ENCODE data around the gene TMEM132D.

The TMEM132D gene

GRCh38 chr12:129208566-129208965, 695.3 kb downstream of the TMEM132D start:
- TF ChIP-seq MAX (IDR thresholded peaks at IDR 0.05; ENCODE audit: low read depth, low read length) = no peak
- TF ChIP-seq, protein P1, sequence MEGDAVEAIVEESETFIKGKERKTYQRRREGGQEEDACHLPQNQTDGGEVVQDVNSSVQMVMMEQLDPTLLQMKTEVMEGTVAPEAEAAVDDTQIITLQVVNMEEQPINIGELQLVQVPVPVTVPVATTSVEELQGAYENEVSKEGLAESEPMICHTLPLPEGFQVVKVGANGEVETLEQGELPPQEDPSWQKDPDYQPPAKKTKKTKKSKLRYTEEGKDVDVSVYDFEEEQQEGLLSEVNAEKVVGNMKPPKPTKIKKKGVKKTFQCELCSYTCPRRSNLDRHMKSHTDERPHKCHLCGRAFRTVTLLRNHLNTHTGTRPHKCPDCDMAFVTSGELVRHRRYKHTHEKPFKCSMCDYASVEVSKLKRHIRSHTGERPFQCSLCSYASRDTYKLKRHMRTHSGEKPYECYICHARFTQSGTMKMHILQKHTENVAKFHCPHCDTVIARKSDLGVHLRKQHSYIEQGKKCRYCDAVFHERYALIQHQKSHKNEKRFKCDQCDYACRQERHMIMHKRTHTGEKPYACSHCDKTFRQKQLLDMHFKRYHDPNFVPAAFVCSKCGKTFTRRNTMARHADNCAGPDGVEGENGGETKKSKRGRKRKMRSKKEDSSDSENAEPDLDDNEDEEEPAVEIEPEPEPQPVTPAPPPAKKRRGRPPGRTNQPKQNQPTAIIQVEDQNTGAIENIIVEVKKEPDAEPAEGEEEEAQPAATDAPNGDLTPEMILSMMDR (IDR thresholded peaks at IDR 0.05; ENCODE audit: low read depth, low read length) = no peak
- TF ChIP-seq MYC (IDR thresholded peaks at IDR 0.05; ENCODE audit: low read depth, low read length) = no peak
- no peak for TF ChIP-seq POLR2A (IDR thresholded peaks at IDR 0.05; ENCODE audit: extremely low read depth, insufficient read length)
- no peak for DNase-seq (ENCODE audit: low read depth)
- H3K4me3 ChIP-seq (ENCODE audit: low read depth, low read length) = no peak overlapping the region

DNA sequence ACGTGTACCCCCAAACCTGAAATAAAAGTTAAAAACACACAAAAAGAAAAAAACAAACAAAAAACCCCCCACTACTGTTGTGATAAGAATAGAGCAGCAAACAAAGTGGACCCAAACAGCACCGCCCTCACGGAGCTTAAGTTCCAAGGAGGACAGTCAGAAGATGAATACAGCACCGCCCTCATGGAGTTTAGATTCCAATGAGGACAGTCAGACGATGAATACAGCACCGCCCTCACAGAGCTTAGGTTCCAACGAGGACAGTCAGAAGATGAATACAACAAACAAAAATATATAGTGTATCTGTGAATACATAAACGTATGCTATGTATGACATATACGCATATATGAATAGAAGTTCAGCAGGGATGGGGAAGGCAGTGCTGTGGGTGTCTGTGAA, 696.7 kb downstream of the TMEM132D start:
- no peak for TF ChIP-seq MAX (IDR thresholded peaks at IDR 0.05; ENCODE audit: low read depth, low read length)
- TF ChIP-seq, protein P1 (IDR thresholded peaks at IDR 0.05; ENCODE audit: low read depth, low read length) = no peak
- TF ChIP-seq MYC (IDR thresholded peaks at IDR 0.05; ENCODE audit: low read depth, low read length) = no peak
- no peak overlapping the region for H3K4me3 ChIP-seq (ENCODE audit: low read depth, low read length)
- no peak for DNase-seq (ENCODE audit: low read depth)

- DNase-seq (ENCODE audit: low read depth) = no peak
- no peak for TF ChIP-seq POLR2A (IDR thresholded peaks at IDR 0.05; ENCODE audit: extremely low read depth, insufficient read length)
- TF ChIP-seq, protein P1 (IDR thresholded peaks at IDR 0.05; ENCODE audit: low read depth, low read length) = no peak
- TF ChIP-seq MAX (IDR thresholded peaks at IDR 0.05; ENCODE audit: low read depth, low read length) = no peak
- no peak for TF ChIP-seq MYC (IDR thresholded peaks at IDR 0.05; ENCODE audit: low read depth, low read length)
- H3K4me3 ChIP-seq (ENCODE audit: low read depth, low read length) = no peak overlapping the region
Measured at GRCh38 chr12:129203456-129203855, 700.4 kb downstream of the TMEM132D start.

GRCh38 chr12:129202109-129202814, 701.6 kb downstream of the TMEM132D start:
- peak; percentile 9 for DNase-seq (ENCODE audit: low read depth)
- TF ChIP-seq MYC (IDR thresholded peaks at IDR 0.05; ENCODE audit: low read depth, low read length) (no peak), POLR2A (IDR thresholded peaks at IDR 0.05; ENCODE audit: extremely low read depth, insufficient read length) (no peak), MAX (IDR thresholded peaks at IDR 0.05; ENCODE audit: low read depth, low read length) (no peak)
- TF ChIP-seq, protein P1 (IDR thresholded peaks at IDR 0.05; ENCODE audit: low read depth, low read length) = no peak
- H3K4me3 ChIP-seq (ENCODE audit: low read depth, low read length) = no peak overlapping the region

DNA sequence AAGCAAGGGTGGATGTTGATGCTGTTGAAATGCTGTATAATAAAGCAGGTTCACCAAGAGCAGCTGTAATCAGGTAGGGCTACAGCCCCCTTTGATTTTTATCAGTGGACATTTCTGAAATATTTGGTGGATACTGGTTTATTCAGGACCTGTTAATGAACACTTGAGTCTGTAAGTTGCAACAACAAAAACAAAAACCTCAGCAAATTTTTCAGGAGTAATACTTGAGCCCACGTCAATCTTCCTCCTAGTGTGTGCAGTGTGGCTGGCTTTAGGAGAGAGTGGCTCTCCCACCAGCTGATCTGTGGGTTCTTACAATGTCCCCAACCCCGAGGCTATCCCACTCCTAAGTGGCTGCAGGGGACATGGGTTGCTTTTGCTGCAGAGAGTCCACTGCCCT, 702.8 kb downstream of the TMEM132D start:
- TF ChIP-seq MAX (IDR thresholded peaks at IDR 0.05; ENCODE audit: low read depth, low read length) (no peak), POLR2A (IDR thresholded peaks at IDR 0.05; ENCODE audit: extremely low read depth, insufficient read length) (no peak)
- no peak for DNase-seq (ENCODE audit: low read depth)
- no peak overlapping the region for H3K4me3 ChIP-seq (ENCODE audit: low read depth, low read length)

DNA sequence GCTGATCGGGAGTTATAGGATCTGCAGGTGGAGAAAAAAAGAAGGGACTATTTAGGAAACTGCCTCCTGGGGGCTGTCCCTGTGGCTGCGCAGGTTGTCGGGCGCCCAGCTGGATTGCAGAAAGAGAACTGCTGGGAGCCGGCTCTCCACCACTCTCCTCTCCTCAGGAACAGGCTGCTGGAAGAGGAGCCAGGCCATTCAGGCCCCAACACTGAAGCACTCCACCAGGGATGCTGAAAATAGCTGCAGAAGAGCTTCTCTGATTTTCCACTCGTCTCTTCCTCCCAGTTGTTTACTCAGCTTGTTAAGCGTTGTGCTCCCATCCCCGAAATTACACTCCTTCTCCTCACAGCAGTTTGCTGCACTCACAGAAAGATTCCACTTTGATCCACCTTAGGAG, 703.2 kb downstream of the TMEM132D start:
- H3K4me3 ChIP-seq (ENCODE audit: low read depth, low read length) = no peak overlapping the region
- no peak for DNase-seq (ENCODE audit: low read depth)

More for the DNA sequence above, 703.2 kb downstream of the TMEM132D start:
- TF ChIP-seq MYC (IDR thresholded peaks at IDR 0.05; ENCODE audit: low read depth, low read length) = no peak
- TF ChIP-seq, protein P1 (IDR thresholded peaks at IDR 0.05; ENCODE audit: low read depth, low read length) = no peak
- no peak for TF ChIP-seq POLR2A (IDR thresholded peaks at IDR 0.05; ENCODE audit: extremely low read depth, insufficient read length)
- no peak for TF ChIP-seq MAX (IDR thresholded peaks at IDR 0.05; ENCODE audit: low read depth, low read length)
